Hematopoietic multipotent progenitor cell treated with erythropoietin and hydrocortisone succinate and interleukin-3 and kit ligand, for 4 days (in vitro differentiated cells): ENCODE measurements around the gene ALDH1A3.
A peak's percentile ranks its signal among the peaks of the same experiment; 100 is the strongest.

ENCODE experiments used
- DNase-seq: peaks from one replicate; pipeline ENCODE4 v3.0.0-alpha.2; 2015

Gene ALDH1A3

GRCh38 chr15:100885116-100885515 is 5.5 kb downstream of the ALDH1A3 start:
- DNase-seq, result no peak

DNA sequence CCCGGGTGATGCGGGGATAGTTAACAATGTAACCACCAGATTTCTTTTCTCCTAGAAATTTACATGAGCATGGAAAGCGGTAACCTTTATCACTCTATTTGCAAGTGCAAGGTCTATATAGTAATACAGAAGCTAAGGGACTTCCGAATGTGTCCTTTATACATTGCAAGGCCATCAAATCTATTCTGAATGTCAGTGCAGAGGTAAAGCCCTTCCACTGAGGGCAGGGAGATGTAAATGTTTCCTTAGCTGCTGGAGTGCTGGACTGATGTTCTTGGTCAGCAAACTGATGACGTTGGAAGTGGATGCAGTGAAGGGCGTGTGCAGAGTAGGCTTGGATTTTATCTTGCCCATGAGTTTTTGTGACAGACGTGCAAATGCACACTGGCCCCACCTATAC is 6.2 kb downstream of the ALDH1A3 start:
- DNase-seq, result no peak

- DNase-seq, result no peak
Measured at GRCh38 chr15:100887211-100887913, 7.7 kb downstream of the ALDH1A3 start.

DNA sequence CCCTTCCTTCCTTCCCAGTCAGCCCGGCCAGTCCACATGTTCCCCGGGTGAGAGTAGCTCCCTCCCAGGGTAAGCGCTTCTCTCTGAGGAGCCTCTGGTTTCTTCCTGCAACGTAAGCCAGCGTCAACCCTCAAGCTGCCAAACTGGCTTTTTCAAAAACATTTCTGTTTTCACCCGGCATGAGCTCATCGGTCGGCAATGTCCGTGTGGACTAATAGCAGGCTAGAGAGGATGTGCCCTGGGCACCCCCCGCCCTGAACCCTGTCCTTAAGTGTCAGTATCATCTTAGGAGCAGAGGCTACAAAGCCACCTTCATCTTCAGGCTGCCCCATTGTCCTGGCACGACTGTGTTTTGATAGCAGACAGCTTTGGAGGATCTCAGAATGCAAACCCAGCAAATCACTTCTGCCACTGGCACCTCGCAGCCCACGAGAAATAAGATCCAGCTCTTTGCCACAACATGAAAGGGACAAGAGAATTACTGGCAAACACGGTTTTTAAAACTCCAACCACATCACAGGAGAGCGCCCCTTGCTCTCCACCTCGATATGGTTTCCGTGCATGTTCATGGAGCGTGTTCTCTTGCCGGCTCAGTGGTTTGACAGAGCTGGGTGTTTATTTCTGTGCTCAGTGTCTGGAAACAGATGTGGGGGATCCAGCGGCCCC is 9.9 kb downstream of the ALDH1A3 start:
- no peak for DNase-seq

DNA sequence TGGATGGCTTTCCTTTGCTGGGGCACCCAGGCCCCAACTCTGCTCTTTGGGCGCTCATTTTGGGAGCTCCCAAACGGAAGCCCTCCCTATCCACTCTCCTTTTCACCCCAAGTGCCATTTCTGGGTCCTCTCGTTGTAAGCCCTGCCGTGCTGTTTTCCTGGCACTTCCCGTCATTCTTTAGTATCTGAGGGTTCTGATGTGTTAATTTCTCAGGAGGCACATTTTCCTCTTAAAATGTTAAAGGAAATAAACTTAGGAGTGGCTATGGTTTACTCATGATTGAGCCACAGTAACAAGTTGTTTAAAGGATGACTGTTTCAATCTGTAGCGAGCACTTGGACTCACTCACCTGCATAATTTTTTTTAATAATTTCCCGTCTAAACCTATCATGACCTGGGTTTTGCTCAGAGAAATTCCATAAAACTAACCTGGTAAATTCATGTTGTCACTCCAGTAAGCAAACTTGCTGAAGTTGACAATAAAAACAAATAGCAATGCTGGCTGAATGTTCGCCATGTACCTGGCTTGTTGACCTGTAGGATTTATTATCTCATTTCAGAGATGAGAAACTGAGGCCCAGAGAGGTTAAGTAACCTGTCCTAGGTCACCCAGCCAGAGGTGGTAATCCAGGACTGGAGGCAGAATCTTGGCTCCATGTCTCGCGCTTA is 10.6 kb downstream of the ALDH1A3 start:
- no peak for DNase-seq

GRCh38 chr15:100890850-100891249 is 11.2 kb downstream of the ALDH1A3 start:
- no peak for DNase-seq

DNA sequence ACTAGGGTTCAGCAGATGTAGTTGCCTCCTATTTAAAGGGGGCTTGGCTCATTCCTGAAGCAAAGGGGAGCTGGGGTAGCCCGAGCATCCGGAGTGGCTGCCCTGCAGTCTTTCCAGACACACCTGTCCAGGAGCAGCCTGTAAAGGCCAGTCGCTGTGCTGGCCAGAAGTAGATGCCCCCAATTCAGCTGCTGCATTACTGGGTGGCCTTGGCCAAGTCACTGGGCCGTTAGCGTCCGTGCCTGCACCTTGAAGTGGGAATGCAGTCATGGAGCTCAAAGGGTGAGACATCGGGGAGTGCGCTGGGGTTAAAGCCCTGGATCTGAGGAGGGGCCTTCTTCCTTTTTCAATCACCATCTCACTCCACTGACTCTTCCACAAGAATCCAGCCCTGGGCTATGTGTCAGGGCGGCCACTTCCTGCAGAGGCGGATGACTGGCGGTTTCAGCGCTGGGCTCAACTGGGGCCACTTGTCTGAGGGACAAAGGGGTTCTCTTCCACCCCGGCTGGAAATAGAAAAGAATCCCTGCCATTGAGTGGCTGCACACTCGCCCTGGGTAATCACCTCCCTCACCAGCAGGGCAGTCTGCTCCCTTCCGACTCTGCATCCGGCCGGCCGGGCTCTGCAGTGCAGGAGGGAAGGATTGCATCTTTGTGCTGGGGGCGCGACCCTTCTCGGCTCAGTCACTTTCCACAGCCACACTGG is 11.8 kb downstream of the ALDH1A3 start:
- DNase-seq, result peak; percentile 11

GRCh38 chr15:100892013-100892355 is 12.4 kb downstream of the ALDH1A3 start:
- no peak for DNase-seq

DNA sequence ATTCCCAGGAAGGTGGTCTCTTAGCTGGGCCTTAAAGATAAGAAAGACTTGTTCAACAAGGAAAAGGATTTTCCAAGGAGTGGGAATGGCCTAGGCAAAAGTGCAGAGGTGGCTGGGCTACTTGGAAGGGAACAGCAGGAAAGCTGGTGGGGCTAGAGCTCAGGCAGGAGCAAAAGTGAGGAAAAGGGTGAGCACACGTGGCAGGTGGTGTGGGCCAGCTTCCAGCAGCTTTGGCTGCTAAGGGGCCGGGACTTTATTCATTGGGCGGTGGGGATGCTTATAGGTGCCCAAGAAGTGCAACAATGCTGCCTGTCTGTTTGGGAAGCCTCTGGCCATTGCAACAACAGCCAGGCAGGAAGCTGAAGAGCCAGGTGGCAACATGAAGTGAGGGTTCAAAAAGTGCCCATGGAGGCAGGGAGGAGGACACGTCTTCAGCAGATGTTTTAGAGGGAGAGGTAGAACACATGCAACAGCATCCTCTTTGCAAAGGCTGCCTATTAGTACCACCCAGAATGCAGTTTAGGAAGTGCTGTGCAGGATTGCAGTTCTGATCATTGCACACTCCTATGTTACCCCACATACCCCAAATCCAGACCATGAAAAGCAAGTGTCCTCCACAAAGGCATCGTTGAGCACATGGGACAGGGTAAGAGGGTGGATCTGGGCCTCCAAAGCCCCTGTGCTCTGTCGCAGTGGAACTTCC is 13.8 kb downstream of the ALDH1A3 start:
- no peak for DNase-seq

- DNase-seq, result no peak
Measured at GRCh38 chr15:100893964-100894295, 14.3 kb downstream of the ALDH1A3 start.

GRCh38 chr15:100895721-100896120 is 16.1 kb downstream of the ALDH1A3 start:
- no peak for DNase-seq

DNA sequence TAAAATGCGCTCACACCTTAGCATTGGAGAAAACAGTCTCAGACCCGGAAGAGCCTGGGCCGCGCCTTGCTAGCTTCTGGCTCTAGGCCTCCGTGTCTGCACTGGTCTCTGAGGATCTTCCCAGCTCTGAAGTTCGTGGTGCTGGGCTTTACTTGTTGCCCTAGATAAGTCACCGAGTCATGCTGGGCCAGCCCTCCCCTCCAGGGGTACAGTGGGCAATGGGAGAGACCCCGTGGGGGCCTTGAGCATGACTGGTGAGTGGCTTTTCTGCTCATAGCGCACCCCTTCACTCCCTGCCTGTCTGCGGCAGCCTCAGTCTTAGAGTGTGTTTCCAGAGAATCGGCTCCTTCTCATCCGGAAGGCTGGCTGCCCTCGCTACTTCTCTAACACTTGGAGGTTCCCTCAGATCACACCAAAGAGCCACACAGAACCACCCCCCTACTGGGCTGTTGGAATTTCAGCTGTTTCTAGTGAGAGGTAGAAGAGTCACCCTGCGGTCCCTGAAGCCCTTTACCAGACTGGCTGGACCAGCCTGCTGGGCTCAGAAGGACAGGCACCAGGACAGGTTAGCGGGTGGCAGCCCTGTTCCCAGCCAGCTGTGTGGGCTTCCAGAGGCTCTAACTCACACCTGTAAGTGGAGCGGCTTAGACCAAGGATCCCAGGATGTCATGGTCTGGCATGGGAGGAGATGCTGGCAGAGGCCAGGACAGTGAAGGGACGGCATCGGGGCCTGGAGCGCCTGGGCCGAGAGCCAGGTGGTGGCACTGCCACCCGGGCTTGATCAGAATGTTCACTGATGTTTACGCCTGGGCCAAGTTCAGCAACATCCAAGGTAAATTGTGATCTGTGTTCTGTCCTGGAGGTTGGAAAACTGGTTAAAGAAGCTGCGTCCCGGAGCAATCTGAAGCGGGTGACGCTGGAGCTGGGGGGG is 17.9 kb downstream of the ALDH1A3 start:
- no peak for DNase-seq

GRCh38 chr15:100898152-100898490 is 18.5 kb downstream of the ALDH1A3 start:
- DNase-seq, result no peak

DNA sequence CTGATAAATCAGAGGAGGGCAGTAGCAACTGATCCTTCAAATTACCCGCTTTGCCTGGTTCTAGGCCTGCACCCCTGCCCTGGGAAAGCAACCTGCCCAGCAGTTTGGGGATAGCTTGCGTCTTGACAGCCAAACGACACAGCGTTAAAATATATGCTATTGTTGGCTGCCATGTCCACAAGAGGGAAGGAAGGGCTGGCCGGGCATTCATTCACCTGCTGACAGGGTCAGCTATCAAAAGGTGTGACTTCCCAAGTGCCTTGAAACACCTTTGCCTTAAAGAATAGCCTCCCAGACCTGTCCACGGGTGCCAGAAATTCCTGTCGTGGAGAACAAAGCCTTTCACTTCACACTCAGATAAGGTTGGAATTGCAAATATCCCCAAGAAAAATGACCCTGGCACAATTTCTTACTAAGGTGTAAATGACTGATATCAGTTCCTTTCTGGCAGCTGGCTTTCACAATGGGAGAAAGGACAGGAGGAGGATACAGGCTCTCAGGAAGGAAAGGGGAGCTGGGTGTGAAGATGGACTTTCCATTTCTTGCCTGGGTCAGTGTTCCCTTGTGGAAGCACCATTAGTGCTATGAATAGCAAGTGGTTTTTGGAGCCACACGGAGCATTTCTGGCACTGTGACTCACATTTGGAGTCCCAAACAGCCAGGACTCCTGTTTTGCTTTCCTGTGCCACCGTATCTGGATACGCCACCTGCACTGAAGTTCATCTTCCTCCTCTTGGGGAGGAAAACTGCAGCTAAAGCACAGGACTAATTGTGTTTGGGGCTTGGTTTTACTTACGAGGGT is 19.2 kb downstream of the ALDH1A3 start:
- no peak for DNase-seq

GRCh38 chr15:100899601-100900000 is 20.0 kb downstream of the ALDH1A3 start:
- no peak for DNase-seq

GRCh38 chr15:100900136-100900794 is 20.6 kb downstream of the ALDH1A3 start:
- DNase-seq, result no peak

DNA sequence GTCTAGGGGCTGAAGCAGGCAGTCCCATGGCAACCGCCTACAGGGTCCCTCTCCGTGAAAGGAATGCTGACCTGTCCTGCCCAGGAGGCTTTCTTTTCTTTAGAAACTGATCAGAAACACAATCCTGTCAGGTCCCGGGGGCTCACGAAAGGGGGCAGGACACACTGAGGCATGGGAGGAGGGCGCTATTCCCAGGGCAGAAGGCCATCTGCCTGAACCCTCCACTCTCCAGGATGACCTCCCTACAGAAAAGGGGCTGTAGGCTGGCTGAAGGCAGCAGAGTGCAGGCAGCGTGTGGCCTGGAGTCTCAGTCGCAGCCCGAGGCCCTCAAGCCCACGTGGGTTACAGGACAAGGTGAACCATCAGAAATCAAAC is 21.2 kb downstream of the ALDH1A3 start:
- no peak for DNase-seq

GRCh38 chr15:100901296-100901695 is 21.7 kb downstream of the ALDH1A3 start:
- DNase-seq, result no peak

DNA sequence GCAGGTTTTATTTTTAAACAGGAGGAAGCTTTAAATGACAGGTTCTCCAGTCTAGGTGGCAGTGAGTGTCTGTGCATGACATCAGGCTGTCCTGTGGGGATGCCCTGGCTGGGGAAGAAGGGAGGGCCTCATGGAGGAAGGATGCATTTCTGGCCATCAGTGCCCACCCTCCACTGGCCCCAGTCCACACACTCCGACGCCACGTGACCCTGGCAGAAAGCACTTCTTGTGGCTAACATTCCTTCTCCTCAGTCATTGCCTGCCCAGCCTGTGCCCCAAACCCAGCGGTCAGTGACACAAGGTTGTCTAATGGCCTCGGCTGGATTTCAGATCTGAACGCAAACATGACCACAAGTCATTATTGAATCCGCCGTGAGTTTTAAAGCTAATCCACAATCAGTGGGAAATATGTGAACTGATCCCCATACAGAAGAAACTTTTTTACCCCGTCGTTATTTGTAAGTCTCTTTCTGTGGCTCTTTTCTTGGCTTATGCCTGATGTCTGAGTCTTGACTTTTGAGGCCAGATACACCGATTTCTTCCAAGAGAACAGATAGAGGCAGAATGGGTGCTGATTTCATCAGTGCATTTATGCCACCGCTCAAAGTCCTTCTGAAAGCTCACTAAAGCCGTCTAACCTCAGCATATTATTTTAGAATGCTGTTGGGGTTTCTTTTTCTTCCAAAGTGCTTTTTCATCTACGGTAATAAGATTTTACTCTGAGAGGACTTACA is 22.2 kb downstream of the ALDH1A3 start:
- no peak for DNase-seq
